HG02870 (cell line): ENCODE results near the gene AKR7A2.
"Not testable (repeated sequence)": the region's sequence is repeated elsewhere in the genome, so short reads cannot be mapped to it uniquely, and the experiment has no call there.

Experiments
- ATAC-seq: cut with Tn5 transposase; IDR thresholded peaks from one replicate; pipeline ENCODE4 v1.9.1; 2021; ENCODE audit warnings: mild to moderate bottlenecking, moderate library complexity; ENCODE audit not compliant: unreplicated experiment

AKR7A2 gene

DNA sequence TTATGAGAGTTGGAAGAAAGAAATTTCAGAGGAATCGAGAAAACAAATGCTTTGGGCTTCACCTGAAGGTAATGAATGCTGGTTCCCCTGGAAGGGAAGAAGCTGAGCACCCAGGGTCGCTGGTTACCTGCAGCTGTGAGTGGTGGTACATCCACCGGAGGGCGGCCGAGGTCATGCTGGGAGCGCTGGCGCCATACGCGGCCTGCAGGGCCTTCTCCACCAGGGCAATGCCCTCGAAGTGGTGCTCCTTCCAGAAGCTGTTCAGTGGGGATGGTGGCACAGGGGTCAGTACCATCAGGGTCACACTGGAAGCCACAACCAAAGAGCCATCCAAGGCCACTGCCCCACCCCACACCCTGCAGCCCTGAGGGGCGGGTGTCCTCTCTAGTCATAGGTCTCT, 43.5 kb downstream of the AKR7A2 start:
- ATAC-seq, result no peak

DNA sequence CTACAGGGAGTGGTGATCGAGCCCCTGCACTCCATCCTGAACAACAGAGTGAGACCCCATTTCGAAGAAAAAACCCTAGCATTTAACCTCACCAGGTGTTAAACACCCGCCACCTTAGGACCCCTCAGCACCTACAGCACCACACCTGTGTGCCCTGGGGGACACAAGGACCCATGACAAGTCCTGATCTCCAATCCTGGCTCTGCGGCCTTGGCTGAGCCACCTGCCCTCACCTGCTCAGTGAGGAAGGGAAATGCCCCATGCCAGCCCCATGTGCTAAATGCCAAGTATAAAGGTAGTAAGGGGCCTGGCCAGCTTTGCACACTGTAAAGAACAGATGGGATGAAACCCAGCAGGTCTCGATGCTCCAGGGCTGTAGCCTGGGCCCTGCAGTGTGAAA, 49.2 kb downstream of the AKR7A2 start:
- no peak for ATAC-seq

DNA sequence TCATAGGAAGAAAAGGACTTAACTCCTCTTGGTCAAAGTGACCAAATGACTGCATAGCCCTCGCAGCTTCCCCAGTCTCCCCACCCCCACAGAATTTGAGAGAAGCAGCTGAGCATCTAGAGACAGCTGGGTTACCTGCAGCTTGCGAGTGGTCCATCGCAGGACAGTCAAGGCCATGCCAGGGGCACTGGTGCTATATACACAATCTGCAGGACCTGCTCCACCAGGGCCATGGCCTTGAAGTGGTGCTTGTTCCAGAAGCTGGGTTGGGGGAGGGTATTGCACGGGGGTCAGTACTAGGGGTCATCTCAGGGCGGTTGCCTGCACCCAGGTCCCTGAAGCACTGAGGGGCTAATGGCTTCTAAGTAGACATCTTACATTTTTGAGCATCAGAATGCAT, 49.9 kb downstream of the AKR7A2 start:
- ATAC-seq, result no peak

DNA sequence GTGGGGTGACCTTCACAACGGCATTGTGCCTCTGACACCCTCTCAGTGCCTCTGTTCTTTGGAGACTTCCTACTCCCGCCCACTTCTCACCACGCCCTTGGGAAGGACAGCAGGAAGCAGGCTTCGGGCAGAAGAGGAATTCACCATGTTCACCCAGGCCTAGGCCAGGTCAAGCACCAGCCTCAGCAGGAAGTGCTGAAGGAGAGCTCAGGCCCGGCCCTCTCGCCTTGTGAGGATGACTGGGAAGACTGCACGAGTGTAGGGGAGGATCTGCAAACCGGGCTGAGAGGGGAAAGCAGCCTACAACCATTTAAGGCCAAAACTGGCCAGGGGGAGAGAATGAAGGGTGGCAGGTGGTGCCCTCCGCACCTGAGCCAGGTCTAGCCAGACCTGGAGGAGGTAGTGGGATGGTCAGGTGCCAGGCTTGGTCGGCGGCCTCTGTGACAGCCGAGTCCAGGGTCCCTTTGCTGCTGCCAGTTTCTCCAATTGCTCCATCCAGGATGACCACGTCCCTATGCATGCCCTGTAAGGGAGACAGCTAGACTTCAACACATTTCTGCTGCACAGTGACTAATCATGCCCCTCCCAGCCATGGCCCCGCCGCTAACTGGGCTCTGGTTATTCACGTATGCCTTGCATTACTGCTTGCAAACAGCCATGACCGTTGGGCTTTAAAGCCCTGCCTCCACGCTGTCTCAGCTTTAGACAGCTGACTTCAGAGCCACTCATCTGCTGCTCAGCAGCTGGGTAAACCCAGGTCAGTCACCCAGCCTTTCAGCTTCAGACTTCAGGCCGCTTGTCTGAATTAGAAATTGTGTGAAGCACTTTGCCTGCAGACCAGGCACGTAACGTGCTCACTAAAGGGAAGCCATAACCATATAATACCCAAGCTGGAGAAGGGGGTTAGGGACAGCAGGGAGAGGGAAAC, 51.5 kb downstream of the AKR7A2 start:
- no peak for ATAC-seq

DNA sequence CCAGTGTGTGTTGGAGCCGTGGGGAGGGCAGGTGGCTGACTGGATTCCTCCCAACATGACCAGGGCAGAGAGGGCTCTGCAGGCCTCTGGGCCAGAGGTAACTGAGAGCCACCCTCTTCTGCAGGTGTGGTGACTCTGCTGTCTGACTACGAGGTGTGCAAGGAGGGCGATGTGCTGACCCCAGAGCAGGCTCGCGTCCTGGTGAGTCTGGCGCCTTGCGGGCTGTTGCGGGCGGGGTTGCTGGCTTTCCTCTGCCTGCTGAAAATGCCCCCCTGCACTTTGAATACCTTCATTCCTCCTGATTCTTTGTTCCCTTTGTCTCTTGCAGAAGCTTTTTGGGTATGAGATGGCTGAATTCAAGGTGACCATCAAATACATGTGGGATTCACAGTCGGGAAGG, 53.6 kb downstream of the AKR7A2 start:
- no peak for ATAC-seq

DNA sequence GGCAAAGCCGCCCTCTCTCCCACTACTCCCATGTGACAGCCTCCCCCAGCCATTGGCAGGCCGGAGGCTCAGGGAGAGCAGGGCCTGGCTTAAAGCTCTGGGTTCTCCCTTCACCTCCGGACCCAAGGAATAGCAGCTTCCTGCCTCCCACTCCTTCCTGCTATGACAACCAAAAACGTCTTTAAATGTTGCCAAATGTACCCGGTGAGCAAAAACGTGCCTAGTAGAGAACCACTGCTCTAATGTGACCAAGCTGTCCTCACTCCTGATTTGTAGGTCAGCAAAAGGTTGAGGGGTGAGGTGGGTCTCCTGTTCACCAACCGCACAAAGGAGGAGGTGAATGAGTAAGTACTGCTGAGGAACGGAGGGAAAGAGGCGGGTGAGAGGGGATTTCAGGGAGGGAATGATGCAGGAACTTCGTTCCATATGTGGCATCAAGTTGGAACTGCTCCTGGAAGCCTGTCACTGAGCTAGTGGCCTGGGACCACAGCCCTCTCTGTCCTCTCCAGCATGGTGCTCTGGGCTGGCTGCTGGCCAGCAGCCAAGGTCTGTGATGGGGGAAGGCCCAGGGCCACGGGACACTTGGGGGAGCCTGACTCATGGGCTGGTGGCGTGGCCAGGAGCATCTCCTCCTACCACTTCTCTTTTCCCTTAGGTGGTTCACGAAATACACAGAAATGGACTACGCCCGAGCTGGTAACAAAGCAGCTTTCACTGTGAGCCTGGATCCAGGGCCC, 54.6 kb downstream of the AKR7A2 start:
- ATAC-seq, result no peak

DNA sequence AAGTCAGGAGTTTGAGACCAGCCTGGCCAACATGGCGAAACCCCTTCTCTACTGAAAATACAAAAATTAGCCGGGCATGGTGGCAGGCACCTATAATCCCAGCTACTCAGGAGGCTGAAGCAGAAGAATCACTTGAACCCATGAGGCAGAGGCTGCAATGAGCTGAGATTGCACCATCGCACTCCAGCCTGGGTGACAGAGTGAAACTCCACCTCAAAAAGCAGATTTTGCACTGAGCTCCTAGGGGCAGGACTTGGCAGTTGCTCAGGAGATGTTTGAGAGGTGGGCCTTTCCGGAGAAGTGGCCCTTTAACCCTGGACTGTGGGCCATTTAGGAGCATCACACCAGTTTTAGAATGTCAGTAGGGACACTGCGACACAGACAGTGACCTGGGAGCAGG, 55.6 kb downstream of the AKR7A2 start:
- ATAC-seq, result not testable (repeated sequence)

DNA sequence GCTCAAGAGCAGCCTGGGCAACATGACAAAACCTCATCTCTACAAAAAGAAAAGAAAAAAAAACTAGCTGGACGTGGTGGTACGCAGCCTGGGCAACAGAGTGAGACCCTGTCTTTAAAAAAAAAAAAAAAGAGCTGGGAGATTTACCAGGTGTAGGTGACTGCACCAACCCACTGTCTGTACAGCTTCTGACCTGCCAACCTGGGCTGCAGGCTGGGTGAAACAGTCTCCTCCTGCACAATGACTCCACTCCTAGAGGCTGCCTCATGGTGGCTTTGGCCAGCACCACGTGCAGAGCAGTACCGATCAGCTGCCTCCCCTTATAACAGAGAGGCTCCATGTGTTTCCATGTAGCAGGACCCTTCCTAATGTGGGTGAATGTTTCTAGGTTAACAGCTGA, 56.7 kb downstream of the AKR7A2 start:
- ATAC-seq, result no peak

DNA sequence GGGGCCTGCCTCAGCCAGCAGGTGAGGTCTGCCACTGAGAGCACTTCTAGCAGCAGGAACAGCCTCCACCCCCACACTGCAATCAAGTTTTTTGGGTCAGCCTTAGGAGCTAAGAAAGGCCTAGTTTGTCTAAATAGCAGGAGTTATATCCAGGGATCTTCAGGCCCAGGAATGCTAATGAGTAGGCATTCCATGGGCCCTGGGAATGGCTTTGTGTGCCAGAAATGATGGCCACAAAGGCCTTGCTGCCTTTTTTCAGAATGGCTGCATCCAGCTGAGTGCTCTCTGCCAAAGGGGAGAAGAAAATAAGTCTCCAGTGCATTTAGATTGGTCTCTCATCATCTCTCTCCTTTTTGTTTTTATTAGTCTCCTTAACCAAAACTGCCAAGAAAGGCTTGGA, 57.5 kb downstream of the AKR7A2 start:
- no peak for ATAC-seq
